Measurements from ENCODE around the gene RETN. TPM values are rescaled to one million over a fixed set of nuclear protein-coding genes. Genes with fewer than 3 reads are reported as not detected.

Gene RETN
- total RNA-seq, 1 experiment from 2014 or later = not detected

DNA sequence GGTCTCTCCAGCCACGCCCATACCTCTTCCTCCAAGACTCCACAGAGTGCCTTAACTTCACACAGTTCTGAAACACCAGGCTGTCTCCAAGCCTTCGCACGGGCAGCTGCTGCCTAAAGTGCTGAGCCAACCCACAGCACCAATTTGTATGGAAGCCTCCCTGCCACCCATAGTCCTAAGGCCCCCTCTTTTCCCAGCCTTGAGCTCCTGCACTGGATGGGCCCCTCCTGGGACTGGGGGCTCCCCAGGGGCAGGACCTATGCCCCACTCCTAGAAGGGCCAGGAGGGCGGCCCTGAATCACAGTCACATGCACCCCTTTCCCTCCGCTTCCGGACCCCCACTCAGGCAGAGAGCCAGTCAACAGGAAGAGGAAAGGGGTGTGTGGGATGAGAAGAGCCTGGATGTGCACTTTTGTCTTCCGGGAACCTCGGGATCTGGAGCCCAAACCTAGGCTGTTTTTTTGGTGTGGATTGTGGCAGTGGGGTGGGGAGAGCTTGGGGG, 38.2 kb downstream of the RETN start:
- Histone ChIP-seq H3K27ac (ENCODE audit: low read depth, low read length) (no peak overlapping the region), H3K4me2 (ENCODE audit: low read length) (no peak overlapping the region), H3K9me3 (ENCODE audit: control insufficient read depth in 1 of 2, insufficient read depth in 1 of 2, low read depth in 1 of 2, low read length in 2 of 2) (no peaks in the 10 kb centered on the region), H3K36me3 (ENCODE audit: control insufficient read depth in 1 of 2, insufficient read depth in 2 of 2, low read length in 2 of 2) (no peaks in the 10 kb centered on the region), H3K9me2 (ENCODE audit: insufficient read depth) (no peaks in the 10 kb centered on the region), H4K20me1 (ENCODE audit: insufficient read depth) (no peaks in the 10 kb centered on the region), H3K79me2 (ENCODE audit: insufficient read depth, low read length) (no peaks in the 10 kb centered on the region), H3K27me3 (ENCODE audit: insufficient read depth, low read length) (no peaks in the 10 kb centered on the region), H3K9ac (ENCODE audit: low read length) (no peak overlapping the region), H3K4me1 (ENCODE audit: control insufficient read depth in 1 of 2, insufficient read depth in 2 of 2, low read length in 2 of 2) (no peaks in the 10 kb centered on the region), H3K4me3 (replicated peaks in 1 of 2; ENCODE audit: low read depth in 1 of 2, low read length in 2 of 2) (no peak overlapping the region), H2AFZ (ENCODE audit: low read depth, low read length, poor library complexity, severe bottlenecking) (no peak overlapping the region)
- no peak for ATAC-seq
- BruUV-seq (replicated peaks) = no TSS peak
- TF ChIP-seq SRF (IDR thresholded peaks at IDR 0.05; ENCODE audit: low read depth) (no peak), FOSL1 (IDR thresholded peaks at IDR 0.05; ENCODE audit: low read depth) (no peak), ELF1 (IDR thresholded peaks at IDR 0.05; ENCODE audit: borderline replicate concordance, low read depth) (no peak), ZNF274 (IDR thresholded peaks at IDR 0.05; ENCODE audit: low read depth, low read length) (no peak), JUND (IDR thresholded peaks at IDR 0.05) (no peak), SP1 (IDR thresholded peaks at IDR 0.05; ENCODE audit: low read depth) (no peak), SIN3A (IDR thresholded peaks at IDR 0.05; ENCODE audit: low read depth) (no peak), POLR2A (IDR thresholded peaks at IDR 0.05; ENCODE audit: borderline replicate concordance, extremely low read depth, insufficient read depth, insufficient read length) (no peak), TCF7L2 (IDR thresholded peaks at IDR 0.05; ENCODE audit: borderline replicate concordance, extremely low read depth, insufficient read depth, insufficient read length) (no peak), CBX3 (IDR thresholded peaks at IDR 0.05; ENCODE audit: low read depth) (no peak), CEBPB (IDR thresholded peaks at IDR 0.05; ENCODE audit: low read depth) (no peak)
- TF ChIP-seq, protein P1, sequence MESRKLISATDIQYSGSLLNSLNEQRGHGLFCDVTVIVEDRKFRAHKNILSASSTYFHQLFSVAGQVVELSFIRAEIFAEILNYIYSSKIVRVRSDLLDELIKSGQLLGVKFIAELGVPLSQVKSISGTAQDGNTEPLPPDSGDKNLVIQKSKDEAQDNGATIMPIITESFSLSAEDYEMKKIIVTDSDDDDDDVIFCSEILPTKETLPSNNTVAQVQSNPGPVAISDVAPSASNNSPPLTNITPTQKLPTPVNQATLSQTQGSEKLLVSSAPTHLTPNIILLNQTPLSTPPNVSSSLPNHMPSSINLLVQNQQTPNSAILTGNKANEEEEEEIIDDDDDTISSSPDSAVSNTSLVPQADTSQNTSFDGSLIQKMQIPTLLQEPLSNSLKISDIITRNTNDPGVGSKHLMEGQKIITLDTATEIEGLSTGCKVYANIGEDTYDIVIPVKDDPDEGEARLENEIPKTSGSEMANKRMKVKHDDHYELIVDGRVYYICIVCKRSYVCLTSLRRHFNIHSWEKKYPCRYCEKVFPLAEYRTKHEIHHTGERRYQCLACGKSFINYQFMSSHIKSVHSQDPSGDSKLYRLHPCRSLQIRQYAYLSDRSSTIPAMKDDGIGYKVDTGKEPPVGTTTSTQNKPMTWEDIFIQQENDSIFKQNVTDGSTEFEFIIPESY (IDR thresholded peaks at IDR 0.05; ENCODE audit: extremely low read depth, insufficient replicate concordance, low read length) = no peak
- TF ChIP-seq, protein P2, sequence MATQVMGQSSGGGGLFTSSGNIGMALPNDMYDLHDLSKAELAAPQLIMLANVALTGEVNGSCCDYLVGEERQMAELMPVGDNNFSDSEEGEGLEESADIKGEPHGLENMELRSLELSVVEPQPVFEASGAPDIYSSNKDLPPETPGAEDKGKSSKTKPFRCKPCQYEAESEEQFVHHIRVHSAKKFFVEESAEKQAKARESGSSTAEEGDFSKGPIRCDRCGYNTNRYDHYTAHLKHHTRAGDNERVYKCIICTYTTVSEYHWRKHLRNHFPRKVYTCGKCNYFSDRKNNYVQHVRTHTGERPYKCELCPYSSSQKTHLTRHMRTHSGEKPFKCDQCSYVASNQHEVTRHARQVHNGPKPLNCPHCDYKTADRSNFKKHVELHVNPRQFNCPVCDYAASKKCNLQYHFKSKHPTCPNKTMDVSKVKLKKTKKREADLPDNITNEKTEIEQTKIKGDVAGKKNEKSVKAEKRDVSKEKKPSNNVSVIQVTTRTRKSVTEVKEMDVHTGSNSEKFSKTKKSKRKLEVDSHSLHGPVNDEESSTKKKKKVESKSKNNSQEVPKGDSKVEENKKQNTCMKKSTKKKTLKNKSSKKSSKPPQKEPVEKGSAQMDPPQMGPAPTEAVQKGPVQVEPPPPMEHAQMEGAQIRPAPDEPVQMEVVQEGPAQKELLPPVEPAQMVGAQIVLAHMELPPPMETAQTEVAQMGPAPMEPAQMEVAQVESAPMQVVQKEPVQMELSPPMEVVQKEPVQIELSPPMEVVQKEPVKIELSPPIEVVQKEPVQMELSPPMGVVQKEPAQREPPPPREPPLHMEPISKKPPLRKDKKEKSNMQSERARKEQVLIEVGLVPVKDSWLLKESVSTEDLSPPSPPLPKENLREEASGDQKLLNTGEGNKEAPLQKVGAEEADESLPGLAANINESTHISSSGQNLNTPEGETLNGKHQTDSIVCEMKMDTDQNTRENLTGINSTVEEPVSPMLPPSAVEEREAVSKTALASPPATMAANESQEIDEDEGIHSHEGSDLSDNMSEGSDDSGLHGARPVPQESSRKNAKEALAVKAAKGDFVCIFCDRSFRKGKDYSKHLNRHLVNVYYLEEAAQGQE (IDR thresholded peaks at IDR 0.05; ENCODE audit: low read depth) = no peak
- TF ChIP-seq, protein P3, sequence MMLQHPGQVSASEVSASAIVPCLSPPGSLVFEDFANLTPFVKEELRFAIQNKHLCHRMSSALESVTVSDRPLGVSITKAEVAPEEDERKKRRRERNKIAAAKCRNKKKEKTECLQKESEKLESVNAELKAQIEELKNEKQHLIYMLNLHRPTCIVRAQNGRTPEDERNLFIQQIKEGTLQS (IDR thresholded peaks at IDR 0.05) = no peak
- TF ChIP-seq, protein P4, sequence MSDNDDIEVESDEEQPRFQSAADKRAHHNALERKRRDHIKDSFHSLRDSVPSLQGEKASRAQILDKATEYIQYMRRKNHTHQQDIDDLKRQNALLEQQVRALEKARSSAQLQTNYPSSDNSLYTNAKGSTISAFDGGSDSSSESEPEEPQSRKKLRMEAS (IDR thresholded peaks at IDR 0.05) = no peak
- ChIA-PET RAD21 (ENCODE audit: low non-redundant PET in 1 of 2, low total read pairs in 2 of 2, uncharacterized antibody in 2 of 2, unreplicated experiment in 2 of 2) (no interaction called here), CTCF (no interaction called here), POLR2A (no interaction called here)
- intact Hi-C loops (cut with micrococcal nuclease) = no loop called here
- DNase-seq (ENCODE audit: low read depth, low spot score) = no peak
